ENCODE data around the gene LOXL4.
"Not testable (repeated sequence)": the region's sequence is repeated elsewhere in the genome, so short reads cannot be mapped to it uniquely, and the experiment has no call there.

LOXL4 gene

GRCh38 chr10:98240524-98240923 lies 27.5 kb downstream of the LOXL4 start:
- DNase-seq: no peak

DNA sequence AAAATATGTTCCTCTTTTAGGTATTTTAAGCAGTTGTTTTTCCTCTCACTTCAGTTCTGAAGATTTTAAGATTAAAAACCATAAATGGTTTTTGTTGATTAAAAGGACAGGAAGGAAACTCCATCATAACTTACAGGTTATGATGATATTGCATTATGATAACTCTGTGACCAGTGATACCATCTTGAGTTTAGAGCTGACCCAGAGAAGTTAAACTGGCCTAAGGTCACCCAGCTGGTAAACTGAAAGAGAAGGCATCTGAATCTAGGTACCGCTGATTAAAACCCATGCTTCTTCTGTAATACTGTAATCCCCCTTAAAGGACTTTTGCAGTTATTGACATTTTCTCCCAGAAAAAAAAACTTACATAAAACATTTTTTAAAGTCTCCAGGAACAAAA lies 29.6 kb downstream of the LOXL4 start:
- DNase-seq: no peak

- DNase-seq: no peak
Measured at GRCh38 chr10:98236862-98237261, 31.1 kb downstream of the LOXL4 start.

GRCh38 chr10:98235846-98236245 lies 32.1 kb downstream of the LOXL4 start:
- no peak for DNase-seq

DNA sequence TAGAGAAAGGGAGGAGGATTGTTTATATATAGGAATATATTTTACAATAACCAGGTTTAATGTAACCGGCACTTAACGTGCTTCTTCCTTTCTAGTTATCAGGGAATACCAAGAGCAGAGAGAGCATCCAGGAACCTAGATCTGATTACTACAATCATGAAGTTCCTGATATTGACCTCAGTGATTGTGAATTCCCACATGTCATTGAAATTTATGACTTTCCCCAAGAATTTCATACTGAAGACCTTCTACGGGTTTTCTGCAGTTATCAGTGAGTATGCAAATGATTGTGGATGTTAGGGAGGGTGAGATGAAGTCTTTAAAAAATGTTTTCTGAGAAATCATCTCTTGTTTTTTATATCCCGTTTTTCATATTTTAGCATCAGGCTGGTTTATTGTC lies 36.6 kb downstream of the LOXL4 start:
- no peak for DNase-seq

- DNase-seq: not testable (repeated sequence)
Measured at GRCh38 chr10:98228266-98228665, 39.7 kb downstream of the LOXL4 start.

DNA sequence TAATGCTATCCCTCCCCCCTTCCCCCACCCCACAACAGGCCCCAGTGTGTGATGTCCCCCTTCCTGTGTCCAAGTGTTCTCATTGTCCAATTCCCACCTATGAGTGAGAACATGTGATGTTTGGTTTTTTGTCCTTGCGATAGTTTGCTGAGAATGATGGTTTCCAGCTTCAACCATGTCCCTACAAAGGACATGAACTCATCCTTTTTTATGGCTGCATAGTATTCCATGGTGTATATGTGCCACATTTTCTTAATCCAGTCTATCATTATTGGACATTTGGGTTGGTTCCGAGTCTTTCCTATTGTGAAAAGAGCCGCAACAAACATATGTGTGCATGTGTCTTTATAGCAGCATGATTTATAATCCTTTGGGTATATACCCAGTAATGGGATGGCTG lies 40.3 kb downstream of the LOXL4 start:
- not testable (repeated sequence) for DNase-seq

DNA sequence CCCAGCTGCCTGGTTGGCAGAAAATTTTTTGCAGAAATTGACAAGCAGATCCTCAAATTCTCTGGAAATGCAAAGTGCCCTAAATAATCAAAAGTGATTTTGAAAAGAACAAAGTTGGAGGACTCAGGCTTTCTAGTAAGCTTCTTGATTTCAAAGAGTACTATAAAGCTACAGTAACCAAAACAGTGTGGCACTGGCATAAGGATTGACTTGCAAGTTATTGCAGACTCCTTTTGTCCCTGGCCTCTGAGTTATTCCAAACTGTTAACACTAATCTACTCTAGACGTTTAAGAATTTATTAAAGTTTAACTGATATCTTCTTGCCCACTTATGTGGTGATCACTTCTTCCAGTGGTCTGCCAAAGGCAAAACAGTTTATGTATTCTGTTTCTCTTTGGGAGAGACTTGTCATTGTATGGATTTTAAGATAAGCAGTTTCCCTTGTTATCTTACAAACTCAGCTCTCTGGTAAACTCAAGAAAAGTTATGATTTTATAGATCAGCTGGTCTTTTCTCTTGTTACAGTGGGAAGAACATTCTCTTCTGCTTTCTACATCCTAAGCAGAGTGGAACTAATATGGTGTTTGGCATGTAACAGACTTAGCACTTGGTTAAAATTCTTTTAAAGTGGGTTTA lies 41.4 kb downstream of the LOXL4 start:
- no peak for DNase-seq

DNA sequence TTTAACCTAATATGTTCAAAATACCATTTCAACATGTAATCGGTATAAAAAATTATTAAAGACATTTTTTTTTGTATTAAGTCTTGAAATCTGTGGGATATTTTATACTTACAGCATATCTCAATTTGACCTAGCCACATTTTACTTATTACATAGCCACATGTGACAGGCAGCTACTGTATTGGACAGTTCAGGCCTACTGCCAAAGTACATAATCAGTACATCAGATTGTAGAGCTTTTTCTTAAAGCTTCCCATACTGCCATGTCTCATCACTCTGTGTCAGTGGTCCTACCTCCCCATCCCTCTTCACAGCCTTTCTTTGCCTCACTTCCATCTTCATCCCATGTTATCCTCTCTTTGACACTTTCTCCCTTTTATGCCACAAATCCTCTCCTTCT lies 43.0 kb downstream of the LOXL4 start:
- DNase-seq: no peak

DNA sequence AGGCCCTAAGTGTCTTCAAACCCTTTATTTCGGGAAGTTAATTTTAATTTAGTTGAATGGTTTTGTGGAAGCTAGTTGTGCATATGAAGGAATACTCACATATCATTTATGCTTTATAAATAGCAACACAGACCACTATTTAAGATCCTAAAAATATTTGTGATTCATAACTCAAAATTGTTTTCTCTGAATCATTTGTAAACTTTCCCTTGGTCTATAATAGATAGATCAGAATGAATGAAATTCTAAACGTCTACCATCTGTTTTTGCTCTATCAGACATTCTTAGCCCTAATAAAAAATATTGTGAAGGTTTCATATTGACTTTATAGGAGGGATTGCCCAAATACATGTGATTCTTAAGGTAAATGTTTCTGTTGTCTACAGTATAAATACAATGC lies 43.5 kb downstream of the LOXL4 start:
- DNase-seq: no peak

- no peak for DNase-seq
Measured at GRCh38 chr10:98223874-98224273, 44.1 kb downstream of the LOXL4 start.

GRCh38 chr10:98217801-98218200 lies 50.2 kb downstream of the LOXL4 start:
- no peak for DNase-seq

DNA sequence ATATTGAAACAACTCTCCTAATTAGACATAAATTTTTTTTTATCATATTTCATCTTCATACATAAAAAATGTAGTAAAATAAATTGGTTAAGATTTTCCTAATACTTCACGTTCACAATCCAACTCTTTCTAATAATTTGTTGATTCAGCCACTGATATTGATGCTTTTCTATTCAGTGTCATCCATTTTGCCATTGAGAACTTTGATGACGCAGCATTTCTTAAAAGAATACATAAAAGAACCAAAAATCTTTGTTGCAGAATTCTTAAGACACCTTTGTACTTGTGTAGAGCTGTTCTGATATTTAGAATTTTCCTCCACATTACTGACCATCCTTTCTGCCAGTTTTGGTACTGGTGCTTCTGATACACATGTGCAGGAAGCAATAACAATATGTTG lies 52.6 kb downstream of the LOXL4 start:
- no peak for DNase-seq

- no peak for DNase-seq
Measured at GRCh38 chr10:98213740-98214139, 54.3 kb downstream of the LOXL4 start.

- DNase-seq: no peak
Measured at GRCh38 chr10:98212196-98212595, 55.8 kb downstream of the LOXL4 start.

GRCh38 chr10:98209441-98209840 lies 58.6 kb downstream of the LOXL4 start:
- no peak for DNase-seq

DNA sequence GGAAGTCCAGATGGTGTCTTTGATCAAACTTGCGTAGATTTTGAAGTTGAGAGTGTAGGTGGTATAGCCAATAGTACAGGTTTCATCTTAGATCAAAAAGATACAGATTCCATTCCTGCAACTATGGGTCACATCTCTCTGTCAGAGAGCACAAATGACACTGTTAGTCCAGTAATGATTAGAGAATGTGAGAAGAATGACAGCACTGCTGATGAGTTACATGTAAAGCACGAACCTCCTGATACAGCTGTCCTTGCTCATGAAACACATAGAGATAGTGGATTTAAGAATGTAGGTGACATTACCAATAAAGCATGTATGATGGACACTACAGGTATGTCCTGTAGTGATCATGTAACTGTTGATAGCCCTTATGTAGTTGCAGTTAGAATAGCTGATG lies 59.1 kb downstream of the LOXL4 start:
- DNase-seq: no peak

GRCh38 chr10:98205351-98205750 lies 62.6 kb downstream of the LOXL4 start:
- no peak for DNase-seq

DNA sequence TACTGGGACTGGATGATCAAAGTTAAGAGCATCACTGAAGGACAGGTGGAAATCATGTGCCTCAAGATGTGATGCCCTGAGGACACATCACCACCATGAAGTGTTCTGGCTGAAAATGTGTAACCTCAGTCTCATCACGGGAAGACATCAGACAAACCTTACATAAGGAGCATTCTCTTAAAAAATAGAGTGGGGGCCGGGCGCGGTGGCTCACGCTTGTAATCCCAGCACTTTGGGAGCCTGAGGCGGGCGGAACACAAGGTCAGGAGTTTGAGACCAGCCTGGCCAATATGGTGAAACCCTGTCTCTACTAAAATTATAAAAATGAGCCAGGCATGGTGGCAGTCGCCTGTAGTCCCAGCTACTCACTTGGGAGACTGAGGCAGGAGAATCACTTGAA lies 65.6 kb downstream of the LOXL4 start:
- DNase-seq: no peak

DNA sequence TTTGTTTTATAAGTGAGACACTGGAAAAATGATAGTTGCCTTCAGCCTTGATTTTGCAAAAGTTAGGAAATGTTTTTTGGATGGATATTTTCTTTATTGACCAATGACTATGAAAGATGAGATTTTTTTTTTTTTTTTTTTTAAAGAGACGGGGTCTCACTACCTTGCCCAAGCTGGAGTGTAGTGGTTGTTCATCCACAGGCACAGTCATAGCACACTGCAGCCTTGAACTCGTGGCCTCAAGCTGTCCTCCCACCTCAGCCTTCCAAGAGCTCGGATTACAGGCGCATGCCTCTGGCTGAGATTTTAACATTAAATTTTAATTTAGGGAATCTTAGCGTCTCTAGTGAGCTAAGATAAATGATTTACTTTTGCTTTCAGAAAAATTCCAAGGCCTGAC lies 66.2 kb downstream of the LOXL4 start:
- DNase-seq: no peak

All from T-helper 9 cell (primary cell).